Lower leg skin (tissue), 4 donors: ENCODE measurements around the gene ZNF644. TPM values are rescaled to one million over a fixed set of nuclear protein-coding genes. Genes with fewer than 3 reads are reported as not detected.

Experiments used
- DNase-seq, 2 donors: peaks; one replicate each; pipeline ENCODE4 v3.0.0-alpha.2; 2019; ENCODE audit warnings: low spot score in 2 of 2
- H3K4me3 ChIP-seq: fragments of 200-600 bp; sonication (generic); 2 replicates; pipeline ENCODE4 v1.5.1; 2017; ENCODE audit warnings: mild to moderate bottlenecking, low read depth; ENCODE audit not compliant: poor library complexity, severe bottlenecking
- CTCF ChIP-seq, 3 donors: fragments of 450-650 bp; IDR thresholded peaks; one replicate each; pipeline ENCODE4 v1.5.1; 2016; ENCODE audit warnings: antibody characterized with exemption in 3 of 3, mild to moderate bottlenecking in 3 of 3, moderate library complexity in 2 of 3
- POLR2A ChIP-seq, 2 donors: fragments of 450-650 bp; IDR thresholded peaks; one replicate each; pipeline ENCODE4 v1.6.1; 2016 to 2017; ENCODE audit warnings: antibody characterized with exemption in 2 of 2, mild to moderate bottlenecking in 1 of 2, moderate library complexity in 1 of 2
- WGBS, 2 donors: methylation state at CpG; one replicate each; pipeline ENCODE4 v1.1.5; 2018; 5-methylcytosine and 5-hydroxymethylcytosine counted together
- intact Hi-C: fragments of 100-400 bp; cut with DNase I; formaldehyde crosslinking; loops from one replicate; pipeline ENCODE4 v1.15.0; 2023; ENCODE audit warnings: low total_unique reads
- total RNA-seq, 4 donors: library from RNA; depleted of rRNA; stranded (reverse); fragments of >200 nt; gene quantifications; one replicate each; pipeline ENCODE4 v1.1.0, GENCODE V29; 2016

ZNF644 gene
- total RNA-seq, 4 donors from 2014 or later = 28.0 to 57.1 (median 39.4) TPM

DNA sequence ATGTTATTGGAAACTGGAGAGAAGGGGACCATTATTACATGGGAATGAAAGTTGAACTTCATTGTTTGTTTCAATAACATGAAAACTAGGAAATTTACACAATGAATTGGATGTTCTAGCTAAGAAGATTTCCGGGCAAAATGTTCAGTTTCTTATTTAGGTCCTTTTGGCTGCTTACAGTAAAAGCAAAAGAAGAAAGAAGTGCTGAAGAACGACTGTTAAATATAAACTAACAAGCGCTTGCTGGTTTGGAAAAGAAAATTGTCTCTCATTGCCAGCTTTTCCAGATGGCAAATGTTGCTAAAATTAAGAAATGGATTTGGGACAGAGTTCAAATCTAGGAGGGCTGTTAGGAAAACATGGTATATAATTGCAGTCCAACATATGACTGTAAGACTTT is 139.6 kb downstream of the ZNF644 start:
- WGBS, 2 donors = 48 to 57% methylated on average over 3 of the region's 3 CpGs
- no peak overlapping the region for H3K4me3 ChIP-seq
- TF ChIP-seq CTCF (IDR thresholded peaks at IDR 0.05) (no peak), POLR2A (IDR thresholded peaks at IDR 0.05) (no peak)
- no peak for DNase-seq
- intact Hi-C loops = no loop called here

- intact Hi-C loops = no loop called here
- no peak overlapping the region for H3K4me3 ChIP-seq
- DNase-seq = no peak
- TF ChIP-seq POLR2A (IDR thresholded peaks at IDR 0.05) = no peak
- TF ChIP-seq CTCF (IDR thresholded peaks at IDR 0.05) = no peak
These were observed 140.8 kb downstream of the ZNF644 start for GRCh38 chr1:90881034-90881433.

- 95 to 96% methylated on average over 1 of the region's 1 CpG for WGBS, 2 donors
- intact Hi-C loops = no loop called here
- no peak for DNase-seq
- TF ChIP-seq POLR2A (IDR thresholded peaks at IDR 0.05) = no peak
- TF ChIP-seq CTCF (IDR thresholded peaks at IDR 0.05) = no peak
- H3K4me3 ChIP-seq = no peak overlapping the region
These were observed 142.6 kb downstream of the ZNF644 start for GRCh38 chr1:90879281-90879680.

GRCh38 chr1:90876101-90876500 is 145.7 kb downstream of the ZNF644 start:
- no peak for DNase-seq
- intact Hi-C loops = no loop called here
- no peak overlapping the region for H3K4me3 ChIP-seq
- TF ChIP-seq POLR2A (IDR thresholded peaks at IDR 0.05) = no peak
- no peak for TF ChIP-seq CTCF (IDR thresholded peaks at IDR 0.05)
- WGBS, 2 donors = 73 to 80% methylated on average over 3 of the region's 3 CpGs
